Loucy (cell line): ENCODE data around the gene DLD.

ENCODE experiments used
- H2AFZ ChIP-seq: fragments of 200-600 bp; sonication (generic); 2 replicates; pipeline ENCODE4 v1.6.0; 2016; ENCODE audit warnings: antibody characterized with exemption, mild to moderate bottlenecking, low read length, moderate library complexity
- H3F3A ChIP-seq: fragments of 200-600 bp; 2 replicates; pipeline ENCODE4 v1.6.0; 2016; ENCODE audit warnings: antibody characterized with exemption, low read depth, mild to moderate bottlenecking
- H3K27me3 ChIP-seq: fragments of 200-600 bp; sonication (generic); 2 replicates; pipeline ENCODE4 v1.6.1; 2014; ENCODE audit warnings: low read length, mild to moderate bottlenecking; ENCODE audit not compliant: insufficient read depth, poor library complexity, severe bottlenecking
- H3K36me3 ChIP-seq: fragments of 200-600 bp; sonication (generic); 2 replicates; pipeline ENCODE4 v1.6.1; 2016; ENCODE audit warnings: low read length; ENCODE audit not compliant: insufficient read depth
- H3K4me1 ChIP-seq: fragments of 200-600 bp; sonication (generic); 2 replicates; pipeline ENCODE4 v1.5.1; 2014; ENCODE audit warnings: low read length, mild to moderate bottlenecking; ENCODE audit not compliant: insufficient read depth, poor library complexity, severe bottlenecking
- H3K4me2 ChIP-seq: fragments of 200-600 bp; sonication (generic); 2 replicates; pipeline ENCODE4 v1.6.0; 2014; ENCODE audit warnings: antibody characterized with exemption, low read length, low read depth, mild to moderate bottlenecking; ENCODE audit not compliant: poor library complexity, severe bottlenecking
- H3K4me3 ChIP-seq: fragments of 200-600 bp; sonication (generic); 2 replicates; pipeline ENCODE4 v1.5.1; 2014; ENCODE audit warnings: low read length, mild to moderate bottlenecking, mixed read lengths; ENCODE audit not compliant: poor library complexity, severe bottlenecking
- H3K79me2 ChIP-seq: fragments of 200-600 bp; sonication (generic); 2 replicates; pipeline ENCODE4 v1.6.1; 2014; ENCODE audit warnings: low read length; ENCODE audit not compliant: insufficient read depth
- H3K9ac ChIP-seq: fragments of 200-600 bp; sonication (generic); 2 replicates; pipeline ENCODE4 v1.6.0; 2014; ENCODE audit warnings: mild to moderate bottlenecking, low read depth, low read length, moderate library complexity; ENCODE audit not compliant: poor library complexity, severe bottlenecking
- H3K9me2 ChIP-seq: fragments of 200-600 bp; sonication (generic); replicated peaks from 2 replicates; pipeline ENCODE4 v1.6.1; 2016; ENCODE audit warnings: low read depth, low read length, mixed read lengths
- H3K9me3 ChIP-seq: fragments of 200-600 bp; sonication (generic); 2 replicates; pipeline ENCODE4 v1.6.1; 2014; ENCODE audit warnings: mild to moderate bottlenecking, antibody characterized with exemption, low read length, low read depth; ENCODE audit not compliant: insufficient read depth
- H4K20me1 ChIP-seq: fragments of 200-600 bp; sonication (generic); 2 replicates; pipeline ENCODE4 v1.6.0; 2014; ENCODE audit warnings: antibody characterized with exemption, low read length, mild to moderate bottlenecking; ENCODE audit not compliant: insufficient read depth, poor library complexity, severe bottlenecking
- EZH2phosphoT487 ChIP-seq: fragments of 200-600 bp; IDR thresholded peaks from 2 replicates; pipeline ENCODE4 v1.6.1; 2018; ENCODE audit warnings: antibody characterized with exemption, mild to moderate bottlenecking, moderate library complexity, borderline replicate concordance
- TF ChIP-seq, protein P1 (sequence below): fragments of 200-600 bp; sonication (generic); conservative IDR thresholded peaks from 2 replicates; pipeline ENCODE4 v1.5.1; 2014; ENCODE audit warnings: mild to moderate bottlenecking, antibody characterized with exemption, low read length

Gene DLD

DNA sequence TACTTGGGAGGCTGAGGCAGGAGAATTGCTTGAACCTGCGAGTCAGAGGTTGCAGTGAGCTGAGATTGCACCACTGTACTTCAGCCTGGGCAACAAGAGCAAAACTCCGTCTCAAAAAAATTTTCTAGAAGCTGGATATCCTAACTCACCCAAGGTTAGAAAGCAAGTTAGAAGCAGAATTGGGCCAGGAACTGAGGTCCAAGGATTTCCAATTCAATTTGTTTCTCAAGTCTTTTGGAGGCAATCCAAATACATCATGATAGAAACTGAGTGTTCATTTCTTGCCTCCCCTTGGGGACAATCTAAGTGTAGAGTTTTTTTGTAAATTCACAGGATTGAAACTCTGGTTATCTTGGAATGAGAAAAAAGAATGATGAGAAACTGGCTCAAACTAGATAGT, 66.5 kb downstream of the DLD start:
- H3K4me3 ChIP-seq = no peak overlapping the region
- no peaks in the 10 kb centered on the region for H3F3A ChIP-seq
- no peak overlapping the region for H3K9ac ChIP-seq
- H2AFZ ChIP-seq = no peak overlapping the region
- no peaks in the 10 kb centered on the region for H3K9me2 ChIP-seq
- no peaks in the 10 kb centered on the region for H3K27me3 ChIP-seq
- H3K4me1 ChIP-seq = no peaks in the 10 kb centered on the region
- TF ChIP-seq EZH2phosphoT487 = no peak
- TF ChIP-seq, protein P1, sequence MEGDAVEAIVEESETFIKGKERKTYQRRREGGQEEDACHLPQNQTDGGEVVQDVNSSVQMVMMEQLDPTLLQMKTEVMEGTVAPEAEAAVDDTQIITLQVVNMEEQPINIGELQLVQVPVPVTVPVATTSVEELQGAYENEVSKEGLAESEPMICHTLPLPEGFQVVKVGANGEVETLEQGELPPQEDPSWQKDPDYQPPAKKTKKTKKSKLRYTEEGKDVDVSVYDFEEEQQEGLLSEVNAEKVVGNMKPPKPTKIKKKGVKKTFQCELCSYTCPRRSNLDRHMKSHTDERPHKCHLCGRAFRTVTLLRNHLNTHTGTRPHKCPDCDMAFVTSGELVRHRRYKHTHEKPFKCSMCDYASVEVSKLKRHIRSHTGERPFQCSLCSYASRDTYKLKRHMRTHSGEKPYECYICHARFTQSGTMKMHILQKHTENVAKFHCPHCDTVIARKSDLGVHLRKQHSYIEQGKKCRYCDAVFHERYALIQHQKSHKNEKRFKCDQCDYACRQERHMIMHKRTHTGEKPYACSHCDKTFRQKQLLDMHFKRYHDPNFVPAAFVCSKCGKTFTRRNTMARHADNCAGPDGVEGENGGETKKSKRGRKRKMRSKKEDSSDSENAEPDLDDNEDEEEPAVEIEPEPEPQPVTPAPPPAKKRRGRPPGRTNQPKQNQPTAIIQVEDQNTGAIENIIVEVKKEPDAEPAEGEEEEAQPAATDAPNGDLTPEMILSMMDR = no peak
- H3K79me2 ChIP-seq = no peaks in the 10 kb centered on the region
- no peak overlapping the region for H3K4me2 ChIP-seq
- no peaks in the 10 kb centered on the region for H4K20me1 ChIP-seq
- no peaks in the 10 kb centered on the region for H3K36me3 ChIP-seq
- H3K9me3 ChIP-seq = no peaks in the 10 kb centered on the region

DNA sequence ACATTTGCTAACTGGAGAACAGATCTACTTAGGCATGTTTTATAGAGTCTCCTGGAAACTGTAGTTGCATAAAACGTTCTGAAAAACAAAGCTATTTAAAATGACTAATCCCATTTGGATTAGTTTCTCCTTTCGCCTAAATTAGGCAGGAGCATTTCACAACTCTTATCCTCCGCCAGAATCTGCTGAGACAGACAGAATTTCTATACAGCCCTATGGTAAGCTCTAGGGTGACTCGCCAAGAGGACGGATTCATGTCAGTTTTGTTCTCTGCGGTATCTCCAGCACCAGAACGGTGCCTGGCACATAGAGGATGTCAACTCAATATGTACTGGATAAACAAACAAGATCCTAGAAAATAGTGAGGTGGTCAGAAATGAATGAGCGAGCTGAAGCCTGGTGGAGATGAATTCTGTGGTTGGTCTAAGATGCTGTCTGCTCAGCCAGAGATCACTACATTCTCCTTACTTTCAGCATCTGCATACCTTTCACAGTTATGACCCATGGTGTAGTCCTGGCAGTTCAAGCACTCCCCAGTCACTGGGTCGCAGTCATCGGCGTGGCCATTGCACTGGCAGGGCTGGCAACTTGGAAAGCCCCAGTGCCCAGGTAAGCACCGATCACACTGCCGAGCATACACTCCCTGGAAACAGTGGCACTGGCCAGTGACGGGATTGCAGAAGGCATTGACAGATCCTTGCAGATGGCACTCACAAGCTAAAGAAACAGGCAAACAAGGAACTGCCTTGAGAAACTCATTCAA, 68.0 kb downstream of the DLD start:
- H3K27me3 ChIP-seq = no peaks in the 10 kb centered on the region
- H2AFZ ChIP-seq = no peak overlapping the region
- no peak overlapping the region for H3K4me2 ChIP-seq
- no peaks in the 10 kb centered on the region for H3K9me2 ChIP-seq
- H3K36me3 ChIP-seq = no peaks in the 10 kb centered on the region
- no peaks in the 10 kb centered on the region for H3K79me2 ChIP-seq
- H3F3A ChIP-seq = no peaks in the 10 kb centered on the region
- H4K20me1 ChIP-seq = no peaks in the 10 kb centered on the region
- H3K4me3 ChIP-seq = no peak overlapping the region
- no peaks in the 10 kb centered on the region for H3K9me3 ChIP-seq
- TF ChIP-seq, protein P1 = no peak
- TF ChIP-seq EZH2phosphoT487 = no peak
- H3K4me1 ChIP-seq = no peaks in the 10 kb centered on the region
- no peak overlapping the region for H3K9ac ChIP-seq

DNA sequence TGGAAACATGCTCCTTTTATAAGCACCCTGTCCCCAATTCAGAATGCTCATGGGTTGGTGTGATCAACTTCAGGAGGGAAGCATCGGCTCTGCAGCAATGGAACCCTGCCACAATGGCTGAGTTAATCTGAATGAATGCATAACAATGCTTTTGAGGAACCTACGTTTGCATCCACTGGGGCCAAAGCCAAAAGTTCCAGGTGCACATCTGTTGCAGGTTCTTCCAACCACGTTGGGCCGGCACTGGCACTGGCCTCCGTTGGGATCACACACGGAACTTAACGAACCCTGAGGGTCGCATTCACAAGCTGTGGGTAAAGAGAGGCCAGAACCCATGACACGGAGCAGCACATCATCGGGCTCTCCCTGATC, 68.5 kb downstream of the DLD start:
- no peaks in the 10 kb centered on the region for H3K9me2 ChIP-seq
- H2AFZ ChIP-seq = no peak overlapping the region
- H3K9ac ChIP-seq = no peak overlapping the region
- H4K20me1 ChIP-seq = no peaks in the 10 kb centered on the region
- no peaks in the 10 kb centered on the region for H3K36me3 ChIP-seq
- H3K4me1 ChIP-seq = no peaks in the 10 kb centered on the region
- no peaks in the 10 kb centered on the region for H3K9me3 ChIP-seq
- H3K4me2 ChIP-seq = no peak overlapping the region
- no peaks in the 10 kb centered on the region for H3K79me2 ChIP-seq
- H3K27me3 ChIP-seq = no peaks in the 10 kb centered on the region
- no peak overlapping the region for H3K4me3 ChIP-seq
- no peaks in the 10 kb centered on the region for H3F3A ChIP-seq
- TF ChIP-seq EZH2phosphoT487 = no peak
- TF ChIP-seq, protein P1 = no peak
